ENCODE data around the gene NDUFB10.

Gene NDUFB10

GRCh38 chr16:1929105-1929504, 30.2 kb upstream of the NDUFB10 start:
- DNase-seq (ENCODE audit: low spot score) = no peak
- TF ChIP-seq CTCF (IDR thresholded peaks at IDR 0.05) = no peak
- peak overlapping the region; percentile 67 to 72 for H3K27ac ChIP-seq

GRCh38 chr16:1929578-1930337, 29.6 kb upstream of the NDUFB10 start:
- TF ChIP-seq CTCF (IDR thresholded peaks at IDR 0.05) = peak; percentile 100
- H3K4me3 ChIP-seq = peak overlapping the region; percentile 76
- peak overlapping the region; percentile 67 to 72 for H3K27ac ChIP-seq
- DNase-seq (ENCODE audit: low spot score) = peak; percentile 86

More at GRCh38 chr16:1929105-1929504, 30.2 kb upstream of the NDUFB10 start:
- H3K4me3 ChIP-seq = peak overlapping the region; percentile 76

GRCh38 chr16:1930338-1930720, 29.0 kb upstream of the NDUFB10 start:
- no peak for TF ChIP-seq CTCF (IDR thresholded peaks at IDR 0.05)
- no peak overlapping the region for H3K4me3 ChIP-seq
- no peak overlapping the region for H3K27ac ChIP-seq
- no peak for DNase-seq (ENCODE audit: low spot score)

GRCh38 chr16:1932050-1933028, 27.0 kb upstream of the NDUFB10 start:
- Histone ChIP-seq H3K4me3 (no peak overlapping the region), H3K27ac (no peak overlapping the region)
- TF ChIP-seq CTCF (IDR thresholded peaks at IDR 0.05) = no peak
- no peak for DNase-seq (ENCODE audit: low spot score)

GRCh38 chr16:1933097-1933661, 26.2 kb upstream of the NDUFB10 start:
- no peak for DNase-seq (ENCODE audit: low spot score)
- H3K4me3 ChIP-seq = no peak overlapping the region
- no peak for TF ChIP-seq CTCF (IDR thresholded peaks at IDR 0.05)
- no peak overlapping the region for H3K27ac ChIP-seq

- H3K27ac ChIP-seq = no peak overlapping the region
- no peak for TF ChIP-seq CTCF (IDR thresholded peaks at IDR 0.05)
- DNase-seq (ENCODE audit: low spot score) = no peak
- no peak overlapping the region for H3K4me3 ChIP-seq
These were observed 22.3 kb upstream of the NDUFB10 start for GRCh38 chr16:1936945-1937479.

All from coronary artery (tissue), 2 donors.